ENCODE results near the gene SURF4.

The SURF4 gene

DNA sequence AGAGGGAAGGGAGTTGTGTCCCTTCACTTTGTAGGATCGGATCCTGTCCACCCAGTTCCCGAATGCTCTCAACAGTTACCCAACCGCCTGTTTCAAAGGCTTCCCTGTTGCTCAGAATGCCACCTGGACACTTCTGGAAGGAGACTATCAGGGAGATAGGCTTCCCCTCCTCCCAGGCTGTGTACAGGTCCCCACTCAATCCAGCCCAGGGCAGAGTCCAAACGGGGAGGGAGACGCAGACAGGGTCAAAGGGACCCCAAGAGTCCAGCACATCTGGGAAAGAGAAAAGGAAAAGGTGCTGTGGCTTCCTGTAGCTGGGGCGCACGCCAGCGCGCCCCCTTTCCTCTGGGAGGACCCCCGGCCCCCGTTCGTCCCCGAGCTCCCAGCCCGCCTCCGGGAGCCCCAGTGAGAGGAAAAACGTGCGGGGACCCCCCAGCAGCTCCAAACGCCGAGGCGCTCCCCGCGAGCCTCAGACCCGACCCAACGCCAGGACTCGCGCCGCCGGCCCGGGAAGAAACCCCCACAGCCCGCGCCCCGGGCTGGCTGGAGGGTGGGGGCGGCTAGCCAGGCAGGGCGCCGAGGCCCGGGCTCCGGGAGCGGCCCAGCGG is 640 bp downstream of the SURF4 start:
- peak overlapping the region; percentile 83 for H3K4me3 ChIP-seq (ENCODE audit: insufficient read depth, low read depth, low read length)
- H3K27ac ChIP-seq (ENCODE audit: insufficient read depth, low read depth, low read length, poor library complexity, severe bottlenecking), result peak overlapping the region; percentile 74
- H3K27me3 ChIP-seq (ENCODE audit: control insufficient read depth, insufficient read depth, low read length, poor library complexity, severe bottlenecking), result no peaks in the 10 kb centered on the region
- WGBS, 2 experiments, result 1% methylated on average over 39 of the region's 39 CpGs
- H3K36me3 ChIP-seq (ENCODE audit: control insufficient read depth, insufficient read depth, low read length), result no peaks in the 10 kb centered on the region
- H3K9me3 ChIP-seq (ENCODE audit: control insufficient read depth, low read length), result no peaks in the 10 kb centered on the region
- H3K4me1 ChIP-seq (ENCODE audit: control insufficient read depth, insufficient read depth, low read length), result no peaks in the 10 kb centered on the region

DNA sequence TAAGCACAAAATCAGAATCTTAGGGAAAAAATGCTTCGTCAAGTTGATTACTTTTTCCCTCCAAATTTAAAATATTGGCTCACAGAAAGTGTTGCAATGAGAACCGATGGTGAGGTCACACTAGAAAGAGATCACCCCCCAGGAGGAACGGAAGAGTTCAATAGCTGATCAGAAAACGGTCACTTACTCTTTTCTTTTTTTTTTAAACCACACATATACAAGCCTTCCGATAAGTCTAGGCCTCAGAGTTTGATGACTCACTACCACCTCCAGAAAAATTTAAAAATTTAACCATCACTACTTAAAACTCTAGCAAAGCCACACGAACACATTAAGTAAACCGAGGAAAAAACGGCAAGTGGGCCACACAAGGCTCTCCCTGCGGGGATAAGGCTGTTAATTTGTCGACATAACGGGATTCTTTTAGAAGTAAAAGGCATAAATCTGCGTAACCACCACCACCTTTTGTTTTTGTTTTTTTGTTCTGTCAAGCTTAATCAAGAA is 1.2 kb downstream of the SURF4 start:
- 38 to 44% methylated on average over 12 of the region's 12 CpGs for WGBS, 2 experiments
- no peak overlapping the region for H3K27ac ChIP-seq (ENCODE audit: insufficient read depth, low read depth, low read length, poor library complexity, severe bottlenecking)
- H3K4me1 ChIP-seq (ENCODE audit: control insufficient read depth, insufficient read depth, low read length), result no peaks in the 10 kb centered on the region
- no peaks in the 10 kb centered on the region for H3K27me3 ChIP-seq (ENCODE audit: control insufficient read depth, insufficient read depth, low read length, poor library complexity, severe bottlenecking)
- H3K36me3 ChIP-seq (ENCODE audit: control insufficient read depth, insufficient read depth, low read length), result no peaks in the 10 kb centered on the region
- H3K9me3 ChIP-seq (ENCODE audit: control insufficient read depth, low read length), result no peaks in the 10 kb centered on the region
- peak overlapping the region; percentile 83 for H3K4me3 ChIP-seq (ENCODE audit: insufficient read depth, low read depth, low read length)

DNA sequence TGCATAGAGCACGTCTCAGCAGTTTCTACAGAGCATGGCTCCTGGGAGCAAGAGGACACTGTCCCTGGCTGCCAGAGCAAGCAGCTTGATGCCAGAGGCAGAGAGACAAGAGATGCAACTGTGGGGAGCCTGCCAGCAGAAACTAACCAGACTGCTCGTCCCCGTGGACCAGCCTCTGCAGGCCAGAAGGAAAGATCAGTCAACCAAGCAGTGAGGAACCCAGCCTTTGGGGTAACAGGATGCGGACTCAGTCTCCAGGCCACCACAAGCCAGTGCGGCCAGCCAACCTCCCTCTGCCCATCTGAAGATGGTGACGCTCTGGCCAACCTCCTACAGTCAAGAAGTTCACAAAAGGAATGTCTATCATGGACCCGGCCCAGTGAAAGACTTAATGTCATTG is 3.7 kb downstream of the SURF4 start:
- Histone ChIP-seq H3K36me3 (ENCODE audit: control insufficient read depth, insufficient read depth, low read length) (peaks cover 7% of the 10 kb centered on the region), H3K4me3 (ENCODE audit: insufficient read depth, low read depth, low read length) (no peak overlapping the region), H3K9me3 (ENCODE audit: control insufficient read depth, low read length) (no peaks in the 10 kb centered on the region), H3K4me1 (ENCODE audit: control insufficient read depth, insufficient read depth, low read length) (no peaks in the 10 kb centered on the region), H3K27ac (ENCODE audit: insufficient read depth, low read depth, low read length, poor library complexity, severe bottlenecking) (no peak overlapping the region), H3K27me3 (ENCODE audit: control insufficient read depth, insufficient read depth, low read length, poor library complexity, severe bottlenecking) (no peaks in the 10 kb centered on the region)
- WGBS, 2 experiments, result 93 to 94% methylated on average over 7 of the region's 7 CpGs

GRCh38 chr9:133371261-133371711 is 4.6 kb downstream of the SURF4 start:
- Histone ChIP-seq H3K36me3 (ENCODE audit: control insufficient read depth, insufficient read depth, low read length) (peaks cover 15% of the 10 kb centered on the region), H3K27ac (ENCODE audit: insufficient read depth, low read depth, low read length, poor library complexity, severe bottlenecking) (no peak overlapping the region), H3K9me3 (ENCODE audit: control insufficient read depth, low read length) (no peaks in the 10 kb centered on the region)

DNA sequence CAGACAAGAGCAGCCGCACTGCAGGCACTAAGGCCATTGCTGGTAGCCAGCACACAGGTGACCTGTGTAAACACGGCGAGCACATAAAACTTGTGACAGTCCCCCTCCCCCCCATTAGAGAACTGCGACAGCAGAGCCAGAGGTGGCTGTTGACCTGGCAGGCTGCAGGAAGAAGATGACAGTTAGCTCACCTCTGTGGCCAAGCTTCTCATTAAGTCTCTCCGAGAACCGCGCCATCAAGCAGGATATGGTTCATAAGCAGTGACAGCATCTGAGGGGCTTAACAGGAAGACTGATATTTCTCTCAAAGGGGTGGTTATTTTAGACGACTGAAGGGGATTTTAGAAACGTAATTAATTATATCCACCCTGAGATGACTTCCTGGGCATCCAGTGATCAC is 5.2 kb downstream of the SURF4 start:
- H3K36me3 ChIP-seq (ENCODE audit: control insufficient read depth, insufficient read depth, low read length), result peaks cover 20% of the 10 kb centered on the region
- 94 to 95% methylated on average over 9 of the region's 9 CpGs for WGBS, 2 experiments
- no peaks in the 10 kb centered on the region for H3K9me3 ChIP-seq (ENCODE audit: control insufficient read depth, low read length)
- no peaks in the 10 kb centered on the region for H3K27me3 ChIP-seq (ENCODE audit: control insufficient read depth, insufficient read depth, low read length, poor library complexity, severe bottlenecking)
- no peak overlapping the region for H3K4me3 ChIP-seq (ENCODE audit: insufficient read depth, low read depth, low read length)
- H3K4me1 ChIP-seq (ENCODE audit: control insufficient read depth, insufficient read depth, low read length), result no peaks in the 10 kb centered on the region
- no peak overlapping the region for H3K27ac ChIP-seq (ENCODE audit: insufficient read depth, low read depth, low read length, poor library complexity, severe bottlenecking)

More at GRCh38 chr9:133371261-133371711, 4.6 kb downstream of the SURF4 start:
- Histone ChIP-seq H3K4me3 (ENCODE audit: insufficient read depth, low read depth, low read length) (no peak overlapping the region), H3K4me1 (ENCODE audit: control insufficient read depth, insufficient read depth, low read length) (no peaks in the 10 kb centered on the region), H3K27me3 (ENCODE audit: control insufficient read depth, insufficient read depth, low read length, poor library complexity, severe bottlenecking) (no peaks in the 10 kb centered on the region)
- 86 to 89% methylated on average over 12 of the region's 12 CpGs for WGBS, 2 experiments

- Histone ChIP-seq H3K27ac (ENCODE audit: insufficient read depth, low read depth, low read length, poor library complexity, severe bottlenecking) (no peak overlapping the region), H3K27me3 (ENCODE audit: control insufficient read depth, insufficient read depth, low read length, poor library complexity, severe bottlenecking) (no peaks in the 10 kb centered on the region), H3K36me3 (ENCODE audit: control insufficient read depth, insufficient read depth, low read length) (peaks cover 24% of the 10 kb centered on the region), H3K9me3 (ENCODE audit: control insufficient read depth, low read length) (no peaks in the 10 kb centered on the region), H3K4me1 (ENCODE audit: control insufficient read depth, insufficient read depth, low read length) (no peaks in the 10 kb centered on the region), H3K4me3 (ENCODE audit: insufficient read depth, low read depth, low read length) (no peak overlapping the region)
- 95 to 96% methylated on average over 7 of the region's 7 CpGs for WGBS, 2 experiments
Measured at GRCh38 chr9:133369933-133370332, 5.9 kb downstream of the SURF4 start.

DNA sequence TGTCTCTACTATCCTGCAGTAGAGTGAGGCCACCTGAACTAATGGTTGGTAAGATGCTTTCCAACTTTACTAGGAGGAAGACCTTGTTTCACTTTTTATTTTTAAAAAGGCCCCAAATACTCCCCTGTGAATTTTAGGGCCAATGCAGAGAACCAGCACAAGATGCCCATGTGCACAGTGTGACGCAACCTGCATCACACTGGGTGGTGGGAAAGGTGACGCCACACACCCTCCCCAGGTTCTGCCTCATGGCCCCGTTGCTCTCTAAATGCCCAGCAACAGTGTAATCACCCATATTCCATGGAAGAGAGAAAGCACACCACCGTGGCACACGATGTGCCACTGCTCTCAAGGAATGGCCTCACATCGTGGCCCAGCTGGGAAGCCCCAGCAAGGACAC is 6.4 kb downstream of the SURF4 start:
- H3K9me3 ChIP-seq (ENCODE audit: control insufficient read depth, low read length), result no peaks in the 10 kb centered on the region
- H3K4me3 ChIP-seq (ENCODE audit: insufficient read depth, low read depth, low read length), result no peak overlapping the region
- no peaks in the 10 kb centered on the region for H3K27me3 ChIP-seq (ENCODE audit: control insufficient read depth, insufficient read depth, low read length, poor library complexity, severe bottlenecking)
- no peak overlapping the region for H3K27ac ChIP-seq (ENCODE audit: insufficient read depth, low read depth, low read length, poor library complexity, severe bottlenecking)
- H3K36me3 ChIP-seq (ENCODE audit: control insufficient read depth, insufficient read depth, low read length), result peaks cover 24% of the 10 kb centered on the region
- WGBS, 2 experiments, result 86 to 88% methylated on average over 6 of the region's 6 CpGs
- no peaks in the 10 kb centered on the region for H3K4me1 ChIP-seq (ENCODE audit: control insufficient read depth, insufficient read depth, low read length)

DNA sequence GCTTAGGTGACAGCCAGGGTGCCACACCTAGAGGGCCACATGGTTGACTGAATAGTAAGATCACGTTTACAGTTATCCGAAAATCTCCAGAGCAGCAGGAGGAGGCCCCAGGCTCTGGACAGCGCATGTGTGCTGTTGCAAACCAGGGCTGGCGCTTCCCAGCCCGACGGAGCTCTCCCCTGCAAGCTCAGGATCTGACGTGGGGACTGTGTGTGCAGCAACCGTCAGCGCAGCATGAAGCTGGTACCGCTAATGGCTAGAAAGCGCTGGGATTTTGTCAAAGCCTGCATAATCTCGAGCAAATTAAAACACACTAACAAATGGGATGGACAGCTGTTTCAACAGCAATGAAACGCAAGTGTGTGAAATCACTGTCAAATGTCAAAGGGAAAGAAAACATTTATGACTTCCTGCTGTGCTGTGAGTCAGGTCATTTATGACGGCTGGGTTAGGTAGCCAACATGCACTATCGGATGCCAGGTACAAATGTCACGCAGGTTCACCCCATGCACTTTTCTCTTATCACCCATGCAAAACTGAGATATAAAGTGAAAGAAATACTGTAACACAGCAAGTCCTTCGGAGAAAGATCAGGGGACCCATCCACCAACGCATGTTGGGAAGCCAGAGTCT is 7.5 kb downstream of the SURF4 start:
- Histone ChIP-seq H3K36me3 (ENCODE audit: control insufficient read depth, insufficient read depth, low read length) (peaks cover 26% of the 10 kb centered on the region), H3K27ac (ENCODE audit: insufficient read depth, low read depth, low read length, poor library complexity, severe bottlenecking) (no peak overlapping the region), H3K4me3 (ENCODE audit: insufficient read depth, low read depth, low read length) (no peak overlapping the region), H3K4me1 (ENCODE audit: control insufficient read depth, insufficient read depth, low read length) (no peaks in the 10 kb centered on the region), H3K9me3 (ENCODE audit: control insufficient read depth, low read length) (no peaks in the 10 kb centered on the region), H3K27me3 (ENCODE audit: control insufficient read depth, insufficient read depth, low read length, poor library complexity, severe bottlenecking) (no peaks in the 10 kb centered on the region)
- 95 to 97% methylated on average over 18 of the region's 18 CpGs for WGBS, 2 experiments

DNA sequence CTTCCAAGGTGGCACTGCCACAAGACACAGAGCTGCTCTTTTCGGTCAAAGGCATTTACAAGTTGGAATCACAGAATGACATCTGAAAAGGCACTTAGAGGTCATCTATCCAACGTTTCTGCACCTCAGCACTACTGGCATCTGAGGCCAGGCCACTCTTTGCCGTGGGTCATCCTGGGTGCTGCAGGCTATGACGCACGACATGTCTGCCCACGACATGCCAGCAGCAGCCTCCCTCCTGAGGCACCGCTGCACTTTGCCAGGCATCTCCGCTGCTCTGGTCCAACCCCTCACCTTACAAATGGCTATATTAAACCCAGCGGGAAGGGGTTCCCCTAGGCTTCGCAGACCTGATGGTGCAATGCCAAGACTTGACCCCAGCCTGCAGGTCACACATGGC is 8.1 kb downstream of the SURF4 start:
- H3K27me3 ChIP-seq (ENCODE audit: control insufficient read depth, insufficient read depth, low read length, poor library complexity, severe bottlenecking), result no peaks in the 10 kb centered on the region
- peaks cover 28% of the 10 kb centered on the region for H3K36me3 ChIP-seq (ENCODE audit: control insufficient read depth, insufficient read depth, low read length)
- H3K4me3 ChIP-seq (ENCODE audit: insufficient read depth, low read depth, low read length), result no peak overlapping the region
- H3K4me1 ChIP-seq (ENCODE audit: control insufficient read depth, insufficient read depth, low read length), result no peaks in the 10 kb centered on the region
- H3K9me3 ChIP-seq (ENCODE audit: control insufficient read depth, low read length), result no peaks in the 10 kb centered on the region
- H3K27ac ChIP-seq (ENCODE audit: insufficient read depth, low read depth, low read length, poor library complexity, severe bottlenecking), result no peak overlapping the region
- WGBS, 2 experiments, result 91 to 94% methylated on average over 10 of the region's 10 CpGs

DNA sequence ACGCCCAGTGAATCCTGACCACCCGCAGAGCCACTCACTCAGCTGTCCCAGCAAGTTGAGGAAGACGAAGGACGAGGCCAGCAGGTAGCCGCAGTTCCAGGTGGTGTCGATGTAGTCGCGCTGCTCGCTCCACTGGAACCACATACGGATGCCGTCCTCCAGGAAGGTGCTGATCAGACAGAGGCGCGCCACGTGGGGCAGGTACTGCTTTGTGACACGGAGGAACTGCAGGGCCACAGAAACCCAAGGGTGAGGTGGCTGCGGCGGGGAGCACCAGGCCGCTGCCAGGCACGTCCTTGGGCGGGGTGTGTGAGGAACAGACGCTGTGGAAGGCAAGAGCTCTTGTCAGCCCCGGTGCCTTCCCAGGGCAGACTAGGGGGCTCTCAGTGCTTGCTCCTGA is 8.6 kb downstream of the SURF4 start:
- WGBS, 2 experiments, result 94 to 96% methylated on average over 22 of the region's 22 CpGs
- H3K9me3 ChIP-seq (ENCODE audit: control insufficient read depth, low read length), result no peaks in the 10 kb centered on the region
- H3K27ac ChIP-seq (ENCODE audit: insufficient read depth, low read depth, low read length, poor library complexity, severe bottlenecking), result no peak overlapping the region
- no peaks in the 10 kb centered on the region for H3K27me3 ChIP-seq (ENCODE audit: control insufficient read depth, insufficient read depth, low read length, poor library complexity, severe bottlenecking)
- H3K4me3 ChIP-seq (ENCODE audit: insufficient read depth, low read depth, low read length), result no peak overlapping the region
- peaks cover 32% of the 10 kb centered on the region for H3K36me3 ChIP-seq (ENCODE audit: control insufficient read depth, insufficient read depth, low read length)
- H3K4me1 ChIP-seq (ENCODE audit: control insufficient read depth, insufficient read depth, low read length), result no peaks in the 10 kb centered on the region

Data from ectodermal cell (in vitro differentiated cells).